NCI-H1105 treated with DMSO at 0.1 percent for 48 hours (cell line): ENCODE measurements around the gene TTR.
A peak's percentile ranks its signal among the peaks of the same experiment; 100 is the strongest.

Experiments
- DNase-seq: peaks from one replicate; lab custom pipeline; 2025; lab: John Stamatoyannopoulos, UW

Gene TTR

DNA sequence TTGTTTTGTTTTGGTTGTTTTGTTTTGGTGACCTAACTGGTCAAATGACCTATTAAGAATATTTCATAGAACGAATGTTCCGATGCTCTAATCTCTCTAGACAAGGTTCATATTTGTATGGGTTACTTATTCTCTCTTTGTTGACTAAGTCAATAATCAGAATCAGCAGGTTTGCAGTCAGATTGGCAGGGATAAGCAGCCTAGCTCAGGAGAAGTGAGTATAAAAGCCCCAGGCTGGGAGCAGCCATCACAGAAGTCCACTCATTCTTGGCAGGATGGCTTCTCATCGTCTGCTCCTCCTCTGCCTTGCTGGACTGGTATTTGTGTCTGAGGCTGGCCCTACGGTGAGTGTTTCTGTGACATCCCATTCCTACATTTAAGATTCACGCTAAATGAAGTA is at the start of gene TTR:
TTR (plus strand) TSS at position 250 of the 400 bp plus-strand sequence; CDS start at position 276, 26 bp downstream.
- DNase-seq: no peak

DNA sequence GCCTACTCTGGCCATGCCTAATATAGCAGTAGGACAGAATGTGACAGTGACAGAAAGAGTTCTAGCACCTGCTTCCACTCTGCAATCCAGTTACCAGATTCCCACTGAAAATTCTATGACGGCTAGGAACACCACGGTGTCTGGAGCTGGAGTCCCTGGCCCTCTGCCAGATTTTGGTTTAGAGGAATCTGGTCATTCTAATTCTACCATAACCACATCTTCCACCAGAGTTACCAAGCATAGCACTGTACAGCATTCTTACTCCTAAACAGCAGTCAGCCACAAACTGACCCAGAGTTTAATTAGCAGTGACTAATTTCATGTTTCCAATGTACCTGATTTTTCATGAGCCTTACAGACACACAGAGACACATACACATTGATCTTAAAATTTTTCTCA is 45.2 kb upstream of the TTR start:
- DNase-seq: no peak

DNA sequence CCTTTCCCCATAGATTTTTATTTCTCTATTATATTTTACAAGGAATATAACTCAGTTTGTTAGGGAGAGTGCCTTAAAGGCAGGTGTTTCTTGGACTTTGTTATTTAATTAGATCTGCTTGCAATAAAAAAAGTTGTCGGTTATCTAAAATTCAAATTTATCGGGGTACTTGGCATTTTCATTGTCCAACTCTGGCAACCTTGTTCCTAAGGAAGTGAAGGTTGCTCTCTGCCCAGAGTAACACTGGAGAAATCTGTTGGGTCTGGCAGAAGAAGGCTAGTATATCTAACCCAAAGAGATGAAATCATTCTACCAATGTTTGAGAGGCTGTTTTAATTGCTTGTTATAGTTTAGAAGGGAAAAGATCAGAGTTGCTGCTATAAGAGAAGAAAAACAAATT is 42.8 kb upstream of the TTR start:
- DNase-seq: no peak

DNA sequence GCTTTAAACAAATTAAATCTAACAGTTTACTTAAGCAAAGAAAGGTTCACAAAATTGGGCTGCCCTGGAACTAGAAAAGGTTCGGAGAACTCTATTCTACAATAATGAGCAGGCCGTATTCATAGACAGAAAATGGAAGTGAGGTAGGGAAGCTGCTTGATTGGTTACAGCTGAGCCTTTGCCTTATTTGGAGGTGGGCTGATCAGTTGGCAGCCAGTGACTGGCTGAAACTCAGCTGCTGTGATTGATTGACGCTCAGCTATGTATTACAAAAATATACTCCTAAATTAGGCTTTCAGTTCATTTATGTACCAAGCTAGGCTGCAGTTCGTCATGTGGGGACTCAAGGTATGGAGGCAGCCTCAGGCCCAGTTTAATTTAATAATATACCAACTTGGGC is 42.3 kb upstream of the TTR start:
- no peak for DNase-seq

DNA sequence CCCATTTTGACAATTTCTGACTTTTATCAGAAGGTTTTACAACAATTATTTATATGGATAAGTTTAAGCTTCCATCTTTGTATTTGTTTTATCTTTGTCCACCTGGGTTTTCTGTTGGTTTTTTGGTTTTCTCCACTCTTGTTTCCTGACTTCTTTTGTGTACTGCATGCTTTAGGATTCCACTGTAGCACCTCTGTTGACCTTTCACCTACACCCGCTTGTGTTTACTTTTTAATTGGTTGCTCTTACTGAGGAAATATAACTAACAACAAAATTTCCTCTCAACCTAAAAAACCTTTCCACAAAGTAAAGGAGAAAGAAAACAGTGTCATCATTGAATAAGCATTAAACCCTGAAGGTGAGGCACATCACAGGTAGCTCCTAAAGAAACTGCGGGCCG is 39.8 kb upstream of the TTR start:
- no peak for DNase-seq

DNA sequence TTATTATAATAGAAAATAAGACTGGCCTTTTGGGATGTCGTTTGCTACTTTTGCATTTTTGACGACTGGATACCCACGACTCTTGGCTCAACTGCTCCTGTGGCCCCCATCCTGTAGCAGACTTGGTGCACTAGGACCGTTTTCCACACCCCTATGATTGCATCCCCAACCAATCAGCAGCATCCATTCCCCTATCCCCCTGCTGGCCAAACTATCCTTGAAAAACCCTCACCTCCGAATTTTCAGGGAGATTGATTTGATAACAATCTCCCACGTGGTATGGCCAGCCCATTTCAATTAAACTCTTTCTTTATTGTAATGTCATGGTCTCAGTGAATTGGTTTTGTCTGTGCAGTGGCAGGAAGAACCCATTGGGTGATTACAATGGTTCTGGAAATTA is 37.9 kb upstream of the TTR start:
- DNase-seq: no peak

DNA sequence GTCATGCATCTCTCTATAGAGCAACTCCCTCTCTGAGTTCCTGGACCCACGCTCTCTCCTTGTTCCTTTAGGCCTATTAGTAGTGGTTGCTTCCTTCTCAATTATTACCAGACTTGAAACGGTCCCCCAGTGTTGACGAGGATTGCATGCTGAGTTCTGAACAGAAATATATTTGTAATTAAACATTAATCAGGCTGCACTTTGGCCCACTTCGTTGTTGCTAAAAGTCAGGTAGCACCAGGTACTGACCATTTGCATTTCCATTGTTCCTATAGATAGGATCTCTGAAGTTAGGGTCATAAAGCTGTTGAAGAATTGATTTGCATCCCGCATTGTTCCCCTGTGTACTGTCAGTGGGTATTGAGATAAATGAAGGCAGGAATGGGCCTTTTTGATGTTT is 36.9 kb upstream of the TTR start:
- DNase-seq: no peak

DNA sequence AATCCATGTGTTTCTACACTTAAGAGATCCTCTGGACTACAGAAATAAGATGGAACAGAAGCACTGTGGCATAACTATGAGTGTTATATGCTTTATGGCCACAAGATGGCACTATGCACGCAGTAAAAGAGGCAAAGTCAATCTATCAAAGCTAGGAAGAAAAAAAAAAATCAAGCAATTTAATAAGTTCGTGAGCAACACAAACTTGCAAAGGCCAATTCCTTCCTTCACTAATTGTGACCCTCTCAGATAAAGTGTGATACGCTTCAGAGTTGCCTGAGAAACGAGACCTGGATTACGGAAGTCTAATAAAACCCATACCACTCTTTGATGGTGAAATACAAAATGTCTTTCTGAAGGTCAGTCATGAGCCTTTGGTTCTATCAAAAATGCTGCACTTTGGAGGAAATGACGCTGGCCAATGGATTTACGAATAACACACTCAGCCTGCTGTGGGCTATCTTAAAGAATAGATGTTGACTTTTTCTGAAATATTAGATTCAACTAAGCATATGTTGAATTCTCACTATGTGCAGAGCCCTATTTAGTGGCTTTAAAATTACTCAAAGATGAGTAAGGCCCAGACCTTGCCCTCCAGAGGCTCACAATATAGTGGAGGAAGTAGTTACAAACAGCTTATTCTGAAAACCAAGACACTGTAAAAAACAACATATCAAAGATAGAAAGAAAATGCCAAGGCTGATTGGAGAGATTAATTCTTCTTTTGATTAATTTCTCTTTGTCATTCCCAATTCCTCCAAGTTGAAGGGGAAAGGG is 35.5 kb upstream of the TTR start:
- DNase-seq: peak; percentile 75

DNA sequence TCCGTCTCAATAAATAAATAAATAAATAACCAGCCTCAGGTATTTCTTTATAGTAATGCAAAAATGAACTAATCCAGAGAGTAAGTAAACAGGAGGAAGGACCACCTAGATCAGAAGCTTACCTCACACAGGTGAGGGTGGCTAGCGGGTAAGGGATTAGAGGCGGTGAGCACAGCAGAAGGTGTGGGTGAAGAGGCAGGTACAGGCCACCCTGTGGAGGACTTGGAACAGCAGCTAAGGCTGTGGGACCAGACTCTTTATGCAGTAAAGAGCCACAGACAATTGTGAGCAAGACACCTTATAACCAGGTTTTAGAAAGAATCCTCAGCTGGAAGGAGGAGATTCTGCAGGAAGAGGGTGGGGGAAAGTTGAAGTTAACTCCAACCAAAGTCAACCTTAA is 34.2 kb upstream of the TTR start:
- no peak for DNase-seq

DNA sequence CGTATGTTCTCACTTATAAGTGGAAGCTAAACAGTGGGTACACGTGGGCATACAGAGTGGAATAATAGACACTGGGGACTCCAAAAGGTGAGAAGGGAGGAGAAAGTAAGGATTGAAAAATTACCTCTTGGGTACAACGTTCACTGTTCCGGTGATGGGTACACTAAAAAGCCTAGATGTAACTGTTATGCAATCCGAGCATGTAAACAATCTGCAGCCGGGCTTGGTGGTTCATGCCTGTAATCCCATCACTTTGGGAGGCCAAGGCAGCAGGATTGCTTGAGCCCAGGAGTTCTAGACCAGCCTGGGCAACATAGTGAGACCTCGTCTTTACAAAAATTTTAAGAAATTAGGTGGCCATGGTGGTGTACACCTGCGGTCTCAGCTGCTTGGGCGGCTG is 33.1 kb upstream of the TTR start:
- no peak for DNase-seq

DNA sequence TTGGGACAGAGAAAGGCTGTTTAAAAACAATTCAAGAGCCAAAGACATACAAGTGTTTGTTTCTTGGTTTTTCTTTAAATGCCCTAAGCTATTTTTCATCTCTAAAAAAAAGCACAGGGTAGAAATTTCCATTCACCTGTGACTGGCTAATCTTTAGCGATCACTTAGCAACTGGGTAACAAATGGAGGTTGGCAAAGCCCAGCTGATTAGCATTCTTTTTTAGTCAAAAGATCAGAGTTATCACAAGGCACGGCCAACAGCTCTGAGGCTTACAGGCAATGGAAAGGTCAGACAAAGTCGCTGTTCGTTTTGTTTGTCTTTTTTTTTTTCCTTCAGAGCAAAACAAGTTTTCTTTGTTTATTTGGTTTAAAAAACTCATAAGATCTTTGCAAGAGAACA is 29.0 kb upstream of the TTR start:
- no peak for DNase-seq

DNA sequence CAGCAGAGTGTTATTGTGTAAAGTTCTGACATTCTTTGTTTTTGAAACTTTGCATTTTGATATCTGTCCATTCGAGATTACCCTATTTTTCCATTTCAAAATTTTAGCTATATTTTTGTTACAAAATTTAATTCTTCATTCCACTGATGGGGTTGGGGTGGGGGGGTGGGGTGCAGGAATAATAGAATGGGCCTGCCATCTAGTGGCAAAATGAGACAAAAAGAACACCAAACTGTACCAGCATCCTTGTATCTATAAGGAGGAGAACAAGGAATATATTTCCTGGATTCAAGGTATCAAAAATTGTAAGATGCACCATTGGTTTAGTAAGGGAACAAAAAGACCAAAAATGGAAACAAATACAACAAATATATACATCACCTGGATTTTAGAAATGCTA is 27.9 kb upstream of the TTR start:
- DNase-seq: no peak

DNA sequence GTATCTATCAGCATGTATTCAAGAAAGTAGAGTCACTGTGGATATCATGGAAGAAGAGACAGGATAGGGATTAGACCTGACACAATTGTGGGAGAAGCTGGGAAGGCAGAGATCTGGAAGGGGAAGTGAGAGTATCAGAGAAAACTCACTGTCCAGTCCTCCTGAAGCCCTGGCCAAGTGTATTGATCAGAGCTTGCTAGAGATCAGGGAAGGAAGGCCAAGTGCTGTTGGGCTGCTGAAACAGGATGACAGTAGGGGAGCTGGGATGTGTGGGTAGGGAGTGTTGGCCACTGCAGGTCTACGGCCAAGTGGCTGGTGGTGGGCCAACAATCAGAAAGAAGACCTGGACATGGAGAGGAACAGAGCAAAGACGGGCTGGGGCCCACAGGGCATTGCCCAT is 26.3 kb upstream of the TTR start:
- no peak for DNase-seq

DNA sequence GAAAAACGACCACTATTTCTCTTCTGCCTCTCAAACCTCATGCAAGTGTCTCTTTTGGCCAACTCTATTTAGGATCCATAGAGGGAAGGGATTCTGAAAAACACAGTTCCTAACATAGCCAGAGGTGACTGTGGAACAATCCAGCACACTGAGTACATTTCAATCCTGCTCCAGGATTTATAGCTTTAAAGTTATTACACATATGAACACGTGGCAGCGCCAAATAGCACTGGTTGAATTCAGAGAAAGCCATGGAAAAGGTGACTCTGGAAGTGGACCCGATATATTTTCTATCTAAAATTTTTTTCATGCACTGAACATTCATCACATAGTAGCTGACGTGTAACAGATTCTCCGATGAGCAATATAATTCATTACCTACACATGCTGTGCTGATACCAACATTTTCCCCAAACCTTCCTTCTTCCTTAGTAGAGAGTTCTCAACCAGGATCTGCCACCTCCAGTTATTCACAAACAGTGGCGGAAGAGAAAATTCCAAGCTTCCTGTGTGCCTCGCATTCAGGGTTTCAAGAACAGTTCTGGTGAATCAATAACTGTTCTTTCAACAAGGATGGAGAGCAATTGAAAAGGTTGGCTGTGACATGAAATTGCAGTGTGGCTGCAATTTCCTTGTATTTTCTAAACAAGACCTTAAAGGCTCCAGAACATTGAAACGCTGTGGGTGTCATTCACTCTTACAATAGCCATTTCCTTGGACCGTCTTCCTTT is 25.7 kb upstream of the TTR start:
- no peak for DNase-seq

DNA sequence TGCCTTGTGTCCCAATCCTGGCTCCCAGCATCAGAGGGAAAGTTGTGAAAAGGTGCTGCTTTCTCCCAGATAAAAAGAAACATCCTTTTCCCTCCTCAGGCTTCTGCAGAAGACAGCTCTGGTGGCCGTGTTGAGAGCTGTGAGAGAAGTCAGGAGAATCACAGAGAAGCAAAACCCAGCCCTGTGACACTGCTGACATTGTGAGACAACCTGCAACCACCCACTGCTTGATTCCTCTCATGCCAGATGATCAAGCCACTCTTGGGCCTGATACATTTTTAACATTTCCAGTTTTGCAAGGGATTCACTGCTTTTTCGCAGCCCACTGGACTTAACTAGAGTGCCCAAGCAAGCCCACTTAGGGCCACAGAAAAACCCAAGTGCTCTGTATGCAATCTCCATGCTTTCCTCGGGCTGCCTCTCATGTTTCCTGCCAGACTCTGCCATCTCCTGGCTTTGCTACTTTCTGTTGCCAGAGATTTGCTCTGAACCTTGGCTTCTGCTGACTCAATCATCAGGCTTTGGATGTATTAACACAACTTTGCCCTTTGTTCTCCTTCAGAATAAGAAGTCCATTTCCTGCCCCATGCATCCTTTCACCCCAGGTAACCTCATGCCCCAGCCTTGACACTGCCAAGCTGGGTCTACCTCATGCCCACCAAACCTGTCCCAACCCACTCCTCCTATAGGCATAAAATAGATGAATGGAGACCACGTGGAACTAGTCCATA is 24.9 kb upstream of the TTR start:
- no peak for DNase-seq

DNA sequence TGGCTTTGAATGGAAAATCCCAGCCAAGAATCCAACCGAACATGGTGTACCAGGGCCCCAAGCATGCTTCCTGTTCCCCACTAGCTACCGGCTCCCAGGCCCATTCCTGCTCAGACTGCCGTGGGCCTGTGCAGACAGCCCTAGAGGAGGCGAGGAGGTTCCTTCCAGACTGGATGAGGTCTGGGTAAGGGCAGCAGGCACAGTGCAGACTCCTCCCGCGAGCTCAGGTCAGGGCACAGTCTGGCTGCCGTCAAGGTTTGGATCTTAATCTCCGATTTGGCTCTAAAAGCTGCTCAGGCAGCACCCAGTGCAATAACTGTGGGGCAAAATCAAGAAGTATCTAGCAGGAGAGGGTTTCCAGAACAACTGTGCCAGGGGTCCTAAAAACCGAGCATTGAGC is 19.3 kb upstream of the TTR start:
- DNase-seq: no peak

DNA sequence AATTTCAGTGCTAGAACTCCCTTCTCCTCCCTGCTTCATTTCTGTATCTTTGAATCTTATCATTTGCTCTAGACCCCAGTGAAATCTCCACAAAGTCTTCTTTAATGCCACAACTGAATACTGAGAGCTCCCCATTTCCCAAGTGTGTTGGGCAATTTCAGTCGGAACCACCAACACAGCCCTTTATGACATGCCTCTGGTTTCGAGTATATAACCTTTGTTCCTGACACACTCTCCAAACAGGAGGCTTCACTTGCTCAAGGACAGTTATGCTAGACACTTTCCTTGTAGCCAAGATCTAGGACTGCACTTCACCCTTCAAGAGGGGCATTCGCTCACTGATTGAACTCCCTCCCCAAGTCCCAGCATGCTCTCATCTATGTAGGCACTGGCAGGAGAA is 18.6 kb upstream of the TTR start:
- no peak for DNase-seq

DNA sequence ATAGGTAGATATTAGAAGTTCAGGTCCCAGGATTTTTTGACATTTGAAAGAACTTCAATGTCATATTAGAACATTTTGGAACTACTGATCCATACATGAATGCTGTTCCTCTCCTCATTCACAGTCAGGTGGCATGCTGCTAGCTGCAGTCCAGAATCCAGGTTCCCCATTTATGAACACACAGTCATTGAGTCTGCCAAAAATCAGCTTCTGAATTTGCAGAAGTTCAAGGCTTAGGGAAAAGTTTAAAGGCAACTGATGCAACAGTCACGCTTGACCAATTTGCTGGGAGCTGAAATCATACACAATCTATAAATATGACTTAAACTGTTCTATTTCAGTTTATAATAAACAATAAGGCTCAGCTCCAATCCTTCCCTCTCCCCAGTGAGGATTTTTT is 17.3 kb upstream of the TTR start:
- DNase-seq: no peak

DNA sequence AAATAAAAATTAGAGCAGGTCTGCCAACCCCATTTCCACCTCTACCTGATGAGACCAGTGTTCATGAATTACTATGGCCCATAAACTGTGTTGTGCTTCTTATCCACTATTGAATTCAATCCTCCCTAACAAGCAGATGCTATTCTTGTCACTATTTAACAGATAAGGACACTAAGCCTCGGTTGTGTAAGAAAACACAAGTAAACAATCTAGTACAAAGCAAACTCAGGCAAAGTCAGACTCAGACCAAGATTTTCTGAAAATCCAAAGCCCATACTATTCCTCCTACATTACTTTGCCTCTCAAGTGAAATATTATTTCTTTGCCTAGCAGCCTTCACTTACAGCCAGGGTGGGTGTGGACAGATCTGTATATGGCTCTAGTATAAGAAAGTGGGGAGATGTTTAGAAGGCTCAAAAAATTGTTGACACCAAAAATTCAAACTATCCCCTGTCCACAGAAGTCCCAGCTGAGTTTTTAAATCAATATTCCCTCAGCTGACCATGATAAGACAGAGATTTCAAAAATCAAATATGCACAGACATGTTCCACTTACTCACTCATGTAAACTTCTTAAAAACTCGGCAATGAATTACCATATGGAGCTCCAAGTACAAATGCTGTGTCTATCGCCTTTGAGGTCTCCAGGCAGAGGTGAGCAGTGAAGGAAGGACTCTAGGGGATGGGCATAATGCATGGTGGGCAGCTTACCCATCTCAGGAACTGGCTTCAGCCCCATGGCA is 16.0 kb upstream of the TTR start:
- no peak for DNase-seq

DNA sequence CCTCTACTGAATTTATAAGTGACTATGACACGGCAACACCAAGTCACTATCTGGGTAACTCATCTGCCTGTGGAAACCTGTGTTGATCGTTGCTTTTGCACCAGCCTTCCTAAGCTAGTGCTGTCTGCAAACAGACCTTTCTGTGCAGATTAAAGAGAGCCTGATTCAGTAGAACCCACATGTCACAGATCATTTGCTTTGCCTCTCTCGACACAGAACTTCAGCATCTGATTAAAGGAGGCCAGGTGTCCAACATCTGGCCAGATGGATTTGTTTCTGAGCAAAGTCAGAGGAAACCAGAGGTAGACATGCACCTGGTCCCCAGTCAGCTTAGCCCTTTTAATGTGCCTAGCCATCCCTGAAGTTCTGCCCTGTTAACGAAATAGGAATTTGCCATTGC is 15.0 kb upstream of the TTR start:
- no peak for DNase-seq

DNA sequence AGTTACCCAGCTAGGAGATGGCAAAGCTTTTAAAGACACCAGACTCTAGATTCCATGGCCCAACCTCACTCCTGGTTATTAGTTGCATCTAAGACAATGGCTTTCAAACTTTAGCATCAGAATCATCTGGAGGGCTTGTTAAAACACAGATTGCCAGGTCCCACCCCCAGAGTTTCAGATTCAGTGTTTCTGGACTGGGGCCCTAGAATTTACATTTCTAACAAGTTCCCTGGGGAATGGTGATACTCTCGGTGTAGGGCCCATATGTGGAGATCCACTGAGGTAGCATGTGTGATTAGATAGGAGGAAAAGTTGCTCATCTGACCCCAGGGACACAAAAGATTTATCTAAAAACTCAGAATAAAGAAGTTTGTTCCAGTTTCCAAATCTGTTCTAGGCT is 14.5 kb upstream of the TTR start:
- no peak for DNase-seq

DNA sequence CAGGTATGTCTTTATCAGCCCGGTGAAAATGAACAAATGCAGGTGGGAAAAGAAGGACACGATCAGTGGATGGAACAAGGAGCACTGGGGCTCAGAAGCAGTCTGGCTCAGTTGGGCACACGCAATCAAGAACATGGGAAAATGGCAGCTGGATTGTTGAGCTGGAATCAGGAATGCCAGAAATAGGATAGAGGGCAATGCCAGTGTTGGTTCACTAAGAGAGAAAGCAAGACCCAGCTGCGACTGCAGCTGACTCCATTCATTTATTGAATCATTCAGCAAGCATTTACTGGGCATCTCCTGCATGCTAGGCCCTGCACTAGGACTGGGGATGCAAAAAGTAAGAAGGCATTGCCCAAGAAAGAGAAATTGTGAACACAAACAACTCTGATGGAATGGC is 13.6 kb upstream of the TTR start:
- DNase-seq: no peak
